GM23248 (cell line): ENCODE measurements around the gene DMRTC1B.
"Not testable (repeated sequence)": the region's sequence is repeated elsewhere in the genome, so short reads cannot be mapped to it uniquely, and the experiment has no call there.

Source experiments
- EZH2 ChIP-seq: fragments of 200-600 bp; sonication (generic); IDR thresholded peaks from 2 replicates; pipeline ENCODE4 v1.6.1; 2018; ENCODE audit warnings: antibody characterized with exemption, mild to moderate bottlenecking; ENCODE audit not compliant: insufficient read depth, poor library complexity, severe bottlenecking
- EZH2phosphoT487 ChIP-seq: fragments of 200-600 bp; sonication (generic); IDR thresholded peaks from 2 replicates; pipeline ENCODE4 v1.6.1; 2018; ENCODE audit warnings: antibody characterized with exemption, moderate library complexity, mild to moderate bottlenecking, low read depth; ENCODE audit not compliant: insufficient read depth

DNA sequence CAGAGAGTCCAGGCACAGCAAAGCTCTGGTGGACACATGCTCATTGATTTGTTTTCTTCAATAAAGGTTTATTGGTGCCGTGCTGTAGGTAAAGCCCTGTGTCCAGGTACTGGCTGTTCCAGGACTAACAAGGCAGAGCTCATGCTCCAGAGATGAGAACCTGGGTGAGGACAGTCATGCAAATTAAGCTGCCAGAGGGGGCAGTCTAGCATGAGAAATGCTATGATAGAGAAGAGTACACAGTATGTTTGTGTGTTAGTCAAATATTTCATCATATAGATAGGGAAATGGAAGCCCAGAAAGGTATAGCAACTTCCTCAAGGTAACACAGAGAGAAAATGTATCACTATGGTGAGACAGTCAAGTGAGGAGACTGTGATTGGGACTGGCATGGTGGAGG, 11.5 kb downstream of the DMRTC1B start:
- TF ChIP-seq EZH2, EZH2phosphoT487: not testable (repeated sequence)
